Measurements from ENCODE around the gene SLC35F3. TPM values are rescaled to one million over a fixed set of nuclear protein-coding genes. Genes with fewer than 3 reads are reported as not detected.

SLC35F3 gene
- total and polyA plus RNA-seq, 2 experiments from 2014 or later: 0.80 to 1.3 TPM

- no peaks in the 10 kb centered on the region for H3K79me2 ChIP-seq
- no peaks in the 10 kb centered on the region for H3K9me2 ChIP-seq (replicated peaks; ENCODE audit: insufficient read depth)
- H3K4me3 ChIP-seq: no peak overlapping the region
- no peak for TF ChIP-seq EZH2phosphoT487 (IDR thresholded peaks at IDR 0.05; ENCODE audit: low read depth, severe bottlenecking, unreplicated experiment)
- TF ChIP-seq CTCF (IDR thresholded peaks at IDR 0.05; ENCODE audit: poor library complexity): no peak
- TF ChIP-seq EZH2 (IDR thresholded peaks at IDR 0.05; ENCODE audit: borderline replicate concordance): no peak
- DNase-seq (ENCODE audit: low spot score): no peak
- no peaks in the 10 kb centered on the region for H3K9me3 ChIP-seq (ENCODE audit: low read depth)
- H3K4me1 ChIP-seq (ENCODE audit: insufficient read depth): no peaks in the 10 kb centered on the region
- no peaks in the 10 kb centered on the region for H4K20me1 ChIP-seq (ENCODE audit: insufficient read depth, poor library complexity, severe bottlenecking)
- H3K27me3 ChIP-seq: peaks cover 31% of the 10 kb centered on the region
- no peak overlapping the region for H2AFZ ChIP-seq
- WGBS (ENCODE audit: low lambda C conversion rate, missing lambda C conversion rate): 88% methylated on average over 6 of the region's 6 CpGs
- no peak overlapping the region for H3K4me2 ChIP-seq
- H3K27ac ChIP-seq: no peak overlapping the region
- no peaks in the 10 kb centered on the region for H3K36me3 ChIP-seq (replicated peaks; ENCODE audit: insufficient read depth, low read depth)
Measured at GRCh38 chr1:234324821-234325220, 420.3 kb downstream of the SLC35F3 start.

- no peak overlapping the region for H3K27ac ChIP-seq
- no peaks in the 10 kb centered on the region for H3K79me2 ChIP-seq
- TF ChIP-seq EZH2phosphoT487 (IDR thresholded peaks at IDR 0.05; ENCODE audit: low read depth, severe bottlenecking, unreplicated experiment): no peak
- no peak for TF ChIP-seq CTCF (IDR thresholded peaks at IDR 0.05; ENCODE audit: poor library complexity)
- no peak for TF ChIP-seq EZH2 (IDR thresholded peaks at IDR 0.05; ENCODE audit: borderline replicate concordance)
- no peak overlapping the region for H3K4me3 ChIP-seq
- no peaks in the 10 kb centered on the region for H3K4me1 ChIP-seq (ENCODE audit: insufficient read depth)
- no peaks in the 10 kb centered on the region for H3K9me3 ChIP-seq (ENCODE audit: low read depth)
- no peaks in the 10 kb centered on the region for H4K20me1 ChIP-seq (ENCODE audit: insufficient read depth, poor library complexity, severe bottlenecking)
- H3K36me3 ChIP-seq (replicated peaks; ENCODE audit: insufficient read depth, low read depth): no peaks in the 10 kb centered on the region
- H3K27me3 ChIP-seq: peaks cover 31% of the 10 kb centered on the region
- no peak for DNase-seq (ENCODE audit: low spot score)
- H3K9me2 ChIP-seq (replicated peaks; ENCODE audit: insufficient read depth): no peaks in the 10 kb centered on the region
- WGBS (ENCODE audit: low lambda C conversion rate, missing lambda C conversion rate): 82% methylated on average over 7 of the region's 7 CpGs
- H2AFZ ChIP-seq: no peak overlapping the region
- peak overlapping the region; percentile 68 for H3K4me2 ChIP-seq
Measured at GRCh38 chr1:234325878-234326496, 421.5 kb downstream of the SLC35F3 start.

GRCh38 chr1:234326497-234327366 is 422.3 kb downstream of the SLC35F3 start:
- TF ChIP-seq EZH2 (IDR thresholded peaks at IDR 0.05; ENCODE audit: borderline replicate concordance) (no peak), CTCF (IDR thresholded peaks at IDR 0.05; ENCODE audit: poor library complexity) (peak; percentile 67)
- H3K79me2 ChIP-seq: no peaks in the 10 kb centered on the region
- peaks cover 31% of the 10 kb centered on the region for H3K27me3 ChIP-seq
- H4K20me1 ChIP-seq (ENCODE audit: insufficient read depth, poor library complexity, severe bottlenecking): no peaks in the 10 kb centered on the region
- no peaks in the 10 kb centered on the region for H3K9me2 ChIP-seq (replicated peaks; ENCODE audit: insufficient read depth)
- no peaks in the 10 kb centered on the region for H3K4me1 ChIP-seq (ENCODE audit: insufficient read depth)
- WGBS (ENCODE audit: low lambda C conversion rate, missing lambda C conversion rate): 31% methylated on average over 20 of the region's 20 CpGs
- no peaks in the 10 kb centered on the region for H3K36me3 ChIP-seq (replicated peaks; ENCODE audit: insufficient read depth, low read depth)
- H3K4me3 ChIP-seq: no peak overlapping the region
- peak; percentile 67 for DNase-seq (ENCODE audit: low spot score)
- H3K9me3 ChIP-seq (ENCODE audit: low read depth): no peaks in the 10 kb centered on the region
- H3K27ac ChIP-seq: no peak overlapping the region
- H3K4me2 ChIP-seq: peak overlapping the region; percentile 68
- H2AFZ ChIP-seq: no peak overlapping the region
